Esophagus muscularis mucosa (tissue), 4 donors: ENCODE data around the gene NR3C2. TPM values are rescaled to one million over a fixed set of nuclear protein-coding genes. Genes with fewer than 3 reads are reported as not detected.

Experiments used
- DNase-seq: peaks from one replicate; pipeline ENCODE4 v3.0.0-alpha.2; 2017; ENCODE audit errors: extremely low spot score
- H3K27ac ChIP-seq, 4 donors: fragments of 200-600 bp; sonication (generic); replicated peaks in 1 of 4; 1 replicate in 3 of 4; 2 replicates in 1 of 4; pipeline ENCODE4 v1.5.1; 2016 to 2019; ENCODE audit warnings: mild to moderate bottlenecking in 1 of 4
- H3K27me3 ChIP-seq, 4 donors: fragments of 200-600 bp; sonication (generic); one replicate each; pipeline versions ENCODE4 v1.5.1 to v1.6.0; 2016 to 2019
- H3K36me3 ChIP-seq, 4 donors: fragments of 200-600 bp; sonication (generic); one replicate each; pipeline ENCODE4 v1.5.1; 2016 to 2019
- H3K4me1 ChIP-seq, 4 donors: fragments of 200-600 bp; sonication (generic); one replicate each; pipeline ENCODE4 v1.5.1; 2016 to 2019
- H3K4me3 ChIP-seq, 4 donors: fragments of 200-600 bp; sonication (generic); 1 replicate in 2 of 4; 2 replicates in 2 of 4; pipeline ENCODE4 v1.5.1; 2016 to 2019; ENCODE audit warnings: mild to moderate bottlenecking in 4 of 4, moderate library complexity in 1 of 4
- H3K9me3 ChIP-seq, 4 donors: fragments of 200-600 bp; sonication (generic); 1 replicate in 3 of 4; 2 replicates in 1 of 4; pipeline ENCODE4 v1.5.1; 2016 to 2019
- CTCF ChIP-seq, 3 experiments: fragments of 200-600 bp in 2 of 3; fragments of 450-650 bp in 1 of 3; sonication (generic) in 2 of 3; IDR thresholded peaks; one replicate each; pipeline ENCODE4 v1.5.1; 2017 to 2019; ENCODE audit warnings: antibody characterized with exemption in 3 of 3, mild to moderate bottlenecking in 2 of 3, moderate library complexity in 1 of 3
- EP300 ChIP-seq: sonication (generic); formaldehyde crosslinking; IDR thresholded peaks from one replicate; pipeline ENCODE4 v1.6.1; 2017; ENCODE audit warnings: antibody characterized with exemption
- POLR2A ChIP-seq: fragments of 450-650 bp; IDR thresholded peaks from one replicate; pipeline ENCODE4 v1.6.1; 2017; ENCODE audit warnings: antibody characterized with exemption, moderate library complexity, mild to moderate bottlenecking, low read depth
- POLR2AphosphoS5 ChIP-seq, 2 donors: sonication (generic); formaldehyde crosslinking; IDR thresholded peaks; one replicate each; pipeline ENCODE4 v1.6.1; 2017; ENCODE audit warnings: antibody characterized with exemption in 2 of 2
- WGBS: methylation state at CpG from one replicate; pipeline ENCODE4 v1.1.5; 2018; 5-methylcytosine and 5-hydroxymethylcytosine counted together
- intact Hi-C: fragments of 100-400 bp; cut with DNase I; formaldehyde crosslinking; loops from one replicate; pipeline ENCODE4 v1.15.1; 2023
- total RNA-seq, 4 donors: library from RNA; depleted of rRNA; stranded (reverse); fragments of >200 nt; gene quantifications; one replicate each; pipeline versions ENCODE4 v1.1.0 to v1.2.1, GENCODE V29; 2016

The NR3C2 gene
- total RNA-seq, 4 donors from 2014 or later = 10.0 to 14.6 (median 12.1) TPM

GRCh38 chr4:148092316-148093014 lies 349.7 kb downstream of the NR3C2 start:
- Histone ChIP-seq H3K4me1 (peaks cover 0 to 12% (median 6%) of the 10 kb centered on the region in 4 donors), H3K4me3 (no peak overlapping the region), H3K36me3 (peaks cover 0 to 5% (median 0%) of the 10 kb centered on the region in 4 donors), H3K27ac (no peak overlapping the region), H3K9me3 (no peaks in the 10 kb centered on the region), H3K27me3 (no peaks in the 10 kb centered on the region)
- no peak for TF ChIP-seq CTCF (IDR thresholded peaks at IDR 0.05)
- no peak for TF ChIP-seq POLR2A
- no peak for TF ChIP-seq POLR2AphosphoS5 (IDR thresholded peaks at IDR 0.05)
- no peak for TF ChIP-seq EP300
- DNase-seq = peak; percentile 62
- intact Hi-C loops = loop anchor here (10.0 kb wide), 1 partner anchor 352 kb away; the partner anchor contains the start of gene NR3C2
- 92% methylated on average over 11 of the region's 11 CpGs for WGBS

- WGBS = 73% methylated on average over 4 of the region's 4 CpGs
- no peaks in the 10 kb centered on the region for H3K9me3 ChIP-seq
- H3K36me3 ChIP-seq = no peaks in the 10 kb centered on the region
- DNase-seq = peak; percentile 77
- no peaks in the 10 kb centered on the region for H3K27me3 ChIP-seq
- no peak overlapping the region for H3K27ac ChIP-seq
- TF ChIP-seq POLR2AphosphoS5 (IDR thresholded peaks at IDR 0.05) (no peak), POLR2A (no peak), EP300 (no peak), CTCF (IDR thresholded peaks at IDR 0.05) (no peak)
- intact Hi-C loops = loop anchor here (10.0 kb wide), 1 partner anchor 353 kb away; the partner anchor contains the start of gene NR3C2
- H3K4me3 ChIP-seq = no peak overlapping the region
- H3K4me1 ChIP-seq = peaks cover 0 to 12% (median 6%) of the 10 kb centered on the region in 4 donors
These were observed 350.3 kb downstream of the NR3C2 start for GRCh38 chr4:148091896-148092295.

GRCh38 chr4:148090503-148091476 lies 351.4 kb downstream of the NR3C2 start:
- WGBS = 94% methylated on average over 12 of the region's 17 CpGs

GRCh38 chr4:148090029-148090428 lies 352.2 kb downstream of the NR3C2 start:
- TF ChIP-seq EP300 = no peak
- no peak for TF ChIP-seq POLR2AphosphoS5 (IDR thresholded peaks at IDR 0.05)
- TF ChIP-seq CTCF (IDR thresholded peaks at IDR 0.05) = no peak
- no peak for TF ChIP-seq POLR2A
- DNase-seq = peak; percentile 87
- WGBS = 85% methylated on average over 5 of the region's 6 CpGs
- Histone ChIP-seq H3K4me1 (peaks cover 0 to 12% (median 6%) of the 10 kb centered on the region in 4 donors), H3K36me3 (no peaks in the 10 kb centered on the region), H3K9me3 (no peaks in the 10 kb centered on the region), H3K4me3 (no peak overlapping the region), H3K27ac (no peak overlapping the region), H3K27me3 (no peaks in the 10 kb centered on the region)
- intact Hi-C loops = loop anchor here (10.0 kb wide), 1 partner anchor 355 kb away; the partner anchor contains the start of gene NR3C2

More at GRCh38 chr4:148090503-148091476, 351.4 kb downstream of the NR3C2 start:
- Histone ChIP-seq H3K4me1 (peaks cover 0 to 12% (median 6%) of the 10 kb centered on the region in 4 donors), H3K27me3 (no peaks in the 10 kb centered on the region), H3K27ac (no peak overlapping the region), H3K36me3 (no peaks in the 10 kb centered on the region), H3K4me3 (no peak overlapping the region), H3K9me3 (no peaks in the 10 kb centered on the region)
- DNase-seq = peak; percentile 74
- TF ChIP-seq CTCF (IDR thresholded peaks at IDR 0.05) (no peak), POLR2A (no peak), EP300 (no peak)
- intact Hi-C loops = loop anchor here (10.0 kb wide), 1 partner anchor 354 kb away; the partner anchor contains the start of gene NR3C2
